SK-N-SH treated with all-trans-retinoic acid at 6 μM for 48 hours (cell line): Measurements from ENCODE around the gene YWHAB.

Experiments
- ATAC-seq: fragments of 200-7000 bp; cut with Tn5 transposase; 3 replicates; pipeline ENCODE4 v1.9.1; 2020; ENCODE audit warnings: mild to moderate bottlenecking, moderate library complexity
- ARNTL ChIP-seq: fragments of 450-650 bp; formaldehyde crosslinking; IDR thresholded peaks from 2 replicates; pipeline ENCODE4 v1.5.0; 2020; ENCODE audit warnings: low read depth, mild to moderate bottlenecking, moderate library complexity, borderline replicate concordance
- BACH2 ChIP-seq: fragments of 250-450 bp; sonication (Bioruptor Pico); IDR thresholded peaks from 2 replicates; pipeline ENCODE4 v1.9.0; 2021; ENCODE audit warnings: mild to moderate bottlenecking, borderline replicate concordance
- CREB5 ChIP-seq: fragments of 250-450 bp; sonication (Bioruptor Pico); IDR thresholded peaks from 2 replicates; pipeline ENCODE4 v1.5.1; 2020; ENCODE audit warnings: low read depth, mild to moderate bottlenecking, moderate library complexity
- CSDC2 ChIP-seq: fragments of 250-450 bp; sonication (Bioruptor Pico); IDR thresholded peaks from 2 replicates; pipeline ENCODE4 v1.5.0; 2020; ENCODE audit warnings: mild to moderate bottlenecking, moderate library complexity
- CSRNP3 ChIP-seq: fragments of 250-450 bp; sonication (Bioruptor Pico); IDR thresholded peaks from 2 replicates; pipeline ENCODE4 v1.5.1; 2021; ENCODE audit warnings: mild to moderate bottlenecking, moderate library complexity
- ESRRG ChIP-seq: fragments of 250-450 bp; sonication (Bioruptor Pico); IDR thresholded peaks from 2 replicates; pipeline ENCODE4 v1.6.1; 2021; ENCODE audit warnings: mild to moderate bottlenecking
- GLIS3 ChIP-seq: fragments of 250-450 bp; sonication (Bioruptor Pico); IDR thresholded peaks from 2 replicates; pipeline ENCODE4 v1.5.0; 2020; ENCODE audit warnings: mild to moderate bottlenecking, moderate library complexity
- ISL1 ChIP-seq: fragments of 250-450 bp; sonication (Bioruptor Pico); IDR thresholded peaks from 2 replicates; pipeline ENCODE4 v2.1.2; 2022; ENCODE audit warnings: mild to moderate bottlenecking, moderate library complexity
- OSR1 ChIP-seq: fragments of 250-450 bp; sonication (Bioruptor Pico); IDR thresholded peaks from 2 replicates; pipeline ENCODE4 v1.8.0; 2022; ENCODE audit warnings: moderate library complexity, mild to moderate bottlenecking, inconsistent platforms
- PATZ1 ChIP-seq: fragments of 250-450 bp; sonication (Bioruptor Pico); IDR thresholded peaks from 2 replicates; pipeline ENCODE4 v1.8.0; 2020; ENCODE audit warnings: mild to moderate bottlenecking, moderate library complexity, borderline replicate concordance
- PPARA ChIP-seq: fragments of 250-450 bp; sonication (Bioruptor Pico); IDR thresholded peaks from 2 replicates; pipeline ENCODE4 v1.5.0; 2020; ENCODE audit warnings: mild to moderate bottlenecking, borderline replicate concordance
- SNAI2 ChIP-seq: fragments of 250-450 bp; sonication (Bioruptor Pico); IDR thresholded peaks from 2 replicates; pipeline ENCODE4 v1.5.0; 2020; ENCODE audit warnings: mild to moderate bottlenecking, moderate library complexity
- TCF4 ChIP-seq: fragments of 250-450 bp; sonication (Bioruptor Pico); IDR thresholded peaks from 2 replicates; pipeline ENCODE4 v1.8.0; 2021; ENCODE audit warnings: mild to moderate bottlenecking, moderate library complexity, borderline replicate concordance
- TOX ChIP-seq: fragments of 250-450 bp; sonication (Bioruptor Pico); IDR thresholded peaks from 2 replicates; pipeline ENCODE4 v1.8.0; 2021; ENCODE audit warnings: mild to moderate bottlenecking, moderate library complexity, borderline replicate concordance
- ZC3H10 ChIP-seq: fragments of 250-450 bp; sonication (Bioruptor Pico); IDR thresholded peaks from 2 replicates; pipeline ENCODE4 v1.5.1; 2021; ENCODE audit warnings: mild to moderate bottlenecking, moderate library complexity
- ZFP3 ChIP-seq: fragments of 250-450 bp; sonication (Bioruptor Pico); IDR thresholded peaks from 2 replicates; pipeline ENCODE4 v1.5.0; 2020; ENCODE audit warnings: mild to moderate bottlenecking, moderate library complexity
- ZFP30 ChIP-seq: fragments of 450-650 bp; formaldehyde crosslinking; IDR thresholded peaks from 2 replicates; pipeline ENCODE4 v1.5.0; 2022; ENCODE audit warnings: mild to moderate bottlenecking, moderate library complexity
- ZNF565 ChIP-seq: fragments of 450-650 bp; formaldehyde crosslinking; conservative IDR thresholded peaks from 2 replicates; pipeline ENCODE4 v1.5.0; 2020; ENCODE audit warnings: low read depth, mild to moderate bottlenecking, moderate library complexity
- ZNF70 ChIP-seq: fragments of 450-650 bp; formaldehyde crosslinking; IDR thresholded peaks from 2 replicates; pipeline ENCODE4 v1.5.0; 2020; ENCODE audit warnings: mild to moderate bottlenecking, moderate library complexity
- ZNF8 ChIP-seq: fragments of 450-650 bp; formaldehyde crosslinking; IDR thresholded peaks from 2 replicates; pipeline ENCODE4 v1.5.0; 2020; ENCODE audit warnings: mild to moderate bottlenecking, moderate library complexity
- TF ChIP-seq, protein P1 (sequence below): fragments of 250-450 bp; sonication (Bioruptor Pico); IDR thresholded peaks from 2 replicates; pipeline ENCODE4 v1.5.0; 2020; ENCODE audit warnings: mild to moderate bottlenecking, moderate library complexity

Gene YWHAB

GRCh38 chr20:44930517-44931168 lies 45.1 kb downstream of the YWHAB start:
- no peak for TF ChIP-seq BACH2 (CRISPR knock-in tag)
- TF ChIP-seq ISL1 = no peak
- no peak for TF ChIP-seq ZC3H10 (CRISPR knock-in tag)
- TF ChIP-seq OSR1 = no peak
- TF ChIP-seq TOX (CRISPR knock-in tag) = no peak
- no peak for TF ChIP-seq GLIS3
- TF ChIP-seq PPARA (CRISPR knock-in tag) = no peak
- TF ChIP-seq ZFP3 = no peak
- TF ChIP-seq ZFP30 (CRISPR knock-in tag) = no peak
- no peak for TF ChIP-seq ZNF565 (CRISPR knock-in tag)
- ATAC-seq = no peak

DNA sequence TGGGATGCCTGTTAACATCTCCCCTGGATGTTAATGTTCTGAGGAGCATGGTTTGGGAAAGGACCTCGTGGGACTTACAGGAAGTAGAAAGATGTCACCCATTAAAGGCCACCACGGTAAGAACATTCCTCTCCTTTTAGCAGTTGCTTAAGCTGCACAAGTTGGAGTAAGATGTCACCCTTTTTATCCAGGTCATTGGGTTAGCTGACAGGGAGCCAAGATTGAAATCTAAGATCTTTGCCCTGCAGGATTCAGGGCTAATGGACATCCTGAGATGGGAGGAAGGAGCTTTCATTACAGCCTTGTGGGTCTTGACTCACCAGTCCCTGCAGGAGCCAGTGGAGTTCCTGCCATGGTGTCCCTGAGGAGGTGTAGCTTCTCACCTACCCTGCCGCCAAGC lies 46.4 kb downstream of the YWHAB start:
- no peak for ATAC-seq
- TF ChIP-seq ZNF8 (CRISPR knock-in tag) = no peak
- TF ChIP-seq ZNF565 (CRISPR knock-in tag) = no peak
- TF ChIP-seq SNAI2 (CRISPR knock-in tag) = no peak
- TF ChIP-seq ARNTL (CRISPR knock-in tag) = no peak
- no peak for TF ChIP-seq GLIS3
- TF ChIP-seq ZFP30 (CRISPR knock-in tag) = no peak
- no peak for TF ChIP-seq CSDC2
- TF ChIP-seq PPARA (CRISPR knock-in tag) = no peak
- no peak for TF ChIP-seq OSR1
- no peak for TF ChIP-seq PATZ1
- no peak for TF ChIP-seq ISL1
- TF ChIP-seq TOX (CRISPR knock-in tag) = no peak
- TF ChIP-seq ZC3H10 (CRISPR knock-in tag) = no peak
- TF ChIP-seq, protein P1, sequence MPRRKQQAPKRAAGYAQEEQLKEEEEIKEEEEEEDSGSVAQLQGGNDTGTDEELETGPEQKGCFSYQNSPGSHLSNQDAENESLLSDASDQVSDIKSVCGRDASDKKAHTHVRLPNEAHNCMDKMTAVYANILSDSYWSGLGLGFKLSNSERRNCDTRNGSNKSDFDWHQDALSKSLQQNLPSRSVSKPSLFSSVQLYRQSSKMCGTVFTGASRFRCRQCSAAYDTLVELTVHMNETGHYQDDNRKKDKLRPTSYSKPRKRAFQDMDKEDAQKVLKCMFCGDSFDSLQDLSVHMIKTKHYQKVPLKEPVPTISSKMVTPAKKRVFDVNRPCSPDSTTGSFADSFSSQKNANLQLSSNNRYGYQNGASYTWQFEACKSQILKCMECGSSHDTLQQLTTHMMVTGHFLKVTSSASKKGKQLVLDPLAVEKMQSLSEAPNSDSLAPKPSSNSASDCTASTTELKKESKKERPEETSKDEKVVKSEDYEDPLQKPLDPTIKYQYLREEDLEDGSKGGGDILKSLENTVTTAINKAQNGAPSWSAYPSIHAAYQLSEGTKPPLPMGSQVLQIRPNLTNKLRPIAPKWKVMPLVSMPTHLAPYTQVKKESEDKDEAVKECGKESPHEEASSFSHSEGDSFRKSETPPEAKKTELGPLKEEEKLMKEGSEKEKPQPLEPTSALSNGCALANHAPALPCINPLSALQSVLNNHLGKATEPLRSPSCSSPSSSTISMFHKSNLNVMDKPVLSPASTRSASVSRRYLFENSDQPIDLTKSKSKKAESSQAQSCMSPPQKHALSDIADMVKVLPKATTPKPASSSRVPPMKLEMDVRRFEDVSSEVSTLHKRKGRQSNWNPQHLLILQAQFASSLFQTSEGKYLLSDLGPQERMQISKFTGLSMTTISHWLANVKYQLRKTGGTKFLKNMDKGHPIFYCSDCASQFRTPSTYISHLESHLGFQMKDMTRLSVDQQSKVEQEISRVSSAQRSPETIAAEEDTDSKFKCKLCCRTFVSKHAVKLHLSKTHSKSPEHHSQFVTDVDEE (CRISPR knock-in tag) = no peak
- no peak for TF ChIP-seq TCF4 (CRISPR knock-in tag)
- TF ChIP-seq, all 23 proteins: peak for 0

GRCh38 chr20:44932916-44933315 lies 47.4 kb downstream of the YWHAB start:
- no peak for ATAC-seq
- TF ChIP-seq ARNTL (CRISPR knock-in tag) (no peak), ESRRG (CRISPR knock-in tag) (no peak), OSR1 (no peak)

GRCh38 chr20:44936510-44936909 lies 51.0 kb downstream of the YWHAB start:
- TF ChIP-seq ZNF70 (no peak), CSRNP3 (no peak), CREB5 (CRISPR knock-in tag) (no peak), ZFP3 (no peak)
- TF ChIP-seq, all 23 proteins: peak for 0
- ATAC-seq = no peak
